Effector CD4-positive, alpha-beta T cell (primary cell): ENCODE results near the gene RAD51B.
A peak's percentile ranks its signal among the peaks of the same experiment; 100 is the strongest.

ENCODE experiments used
- DNase-seq: peaks from one replicate; pipeline ENCODE4 v3.0.0-alpha.2; 2020

Gene RAD51B

DNA sequence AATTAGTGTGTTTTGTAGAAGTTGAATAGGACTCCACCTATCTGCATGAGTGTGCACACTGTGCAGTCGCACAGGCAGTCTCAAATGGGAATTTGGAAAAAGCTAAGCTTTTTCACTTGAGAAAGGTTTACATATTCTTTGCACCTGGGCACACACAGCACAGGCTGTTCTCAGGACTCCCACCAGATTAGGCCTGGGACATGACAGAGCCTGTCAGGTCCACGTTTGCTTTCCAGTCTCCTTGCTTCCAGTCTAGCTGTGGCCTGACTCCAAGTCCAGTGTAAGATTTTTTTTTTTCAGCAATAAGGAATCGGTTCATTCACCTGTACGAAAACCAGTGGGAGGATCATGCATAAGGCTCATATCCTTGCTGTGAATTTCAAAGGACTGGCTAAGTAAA is 792.0 kb downstream of the RAD51B start:
- no peak for DNase-seq

- no peak for DNase-seq
Observed at GRCh38 chr14:68612049-68612448, 792.5 kb downstream of the RAD51B start.

DNA sequence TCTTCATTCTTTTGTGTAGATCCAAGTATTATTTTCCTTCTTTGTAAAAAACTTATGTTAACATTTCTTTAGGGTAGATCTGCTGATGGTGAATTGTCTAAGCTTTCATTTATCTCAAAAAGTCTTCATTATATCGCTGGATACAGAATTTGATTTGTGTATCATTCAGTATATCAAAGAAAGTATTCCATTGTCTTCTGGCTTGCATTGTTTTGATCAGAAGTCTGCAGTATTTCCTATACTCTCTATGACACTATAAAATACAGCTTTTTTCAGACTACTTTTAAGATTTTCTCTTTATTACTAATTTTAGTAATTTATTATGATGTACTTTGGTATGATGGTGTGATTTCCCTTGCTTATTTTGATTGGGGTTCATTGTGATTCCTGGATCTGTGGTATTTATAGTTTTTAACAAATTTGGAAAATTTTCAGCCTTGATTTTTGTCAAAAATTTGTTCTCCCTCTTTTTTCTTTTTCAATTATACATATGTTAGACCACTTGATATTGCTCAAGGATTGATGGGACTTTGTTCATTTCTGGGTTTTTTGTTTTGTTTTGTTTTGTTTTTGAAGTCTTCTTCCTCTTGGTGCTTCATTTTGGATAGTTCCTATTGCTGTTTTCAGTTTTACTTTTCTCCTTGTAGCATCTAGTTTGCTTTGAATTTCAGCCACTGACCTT is 796.8 kb downstream of the RAD51B start:
- DNase-seq: no peak

- DNase-seq: no peak
Observed at GRCh38 chr14:68619790-68620574, 800.4 kb downstream of the RAD51B start.

GRCh38 chr14:68621400-68622365 is 802.1 kb downstream of the RAD51B start:
- no peak for DNase-seq

DNA sequence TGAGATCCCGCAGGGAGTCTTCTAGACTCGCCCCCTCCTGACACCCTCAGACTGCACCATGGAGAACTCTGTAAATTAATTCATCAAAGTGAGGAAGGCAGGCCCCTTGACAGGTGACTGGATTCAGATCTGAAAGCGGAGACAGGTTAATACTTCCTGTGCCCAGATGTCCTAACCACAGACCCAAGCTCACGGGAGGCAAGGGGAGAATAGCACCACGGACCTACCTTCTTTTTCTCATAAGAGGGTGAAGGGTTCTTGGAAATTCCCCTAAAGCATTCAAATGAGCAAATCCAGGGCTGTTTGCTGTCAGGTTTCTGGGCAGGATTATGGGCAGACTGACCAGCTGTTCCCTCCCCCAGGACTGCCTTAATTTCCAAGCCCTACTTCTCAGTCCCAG is 803.3 kb downstream of the RAD51B start:
- no peak for DNase-seq

- no peak for DNase-seq
Observed at GRCh38 chr14:68623307-68623706, 803.7 kb downstream of the RAD51B start.

DNA sequence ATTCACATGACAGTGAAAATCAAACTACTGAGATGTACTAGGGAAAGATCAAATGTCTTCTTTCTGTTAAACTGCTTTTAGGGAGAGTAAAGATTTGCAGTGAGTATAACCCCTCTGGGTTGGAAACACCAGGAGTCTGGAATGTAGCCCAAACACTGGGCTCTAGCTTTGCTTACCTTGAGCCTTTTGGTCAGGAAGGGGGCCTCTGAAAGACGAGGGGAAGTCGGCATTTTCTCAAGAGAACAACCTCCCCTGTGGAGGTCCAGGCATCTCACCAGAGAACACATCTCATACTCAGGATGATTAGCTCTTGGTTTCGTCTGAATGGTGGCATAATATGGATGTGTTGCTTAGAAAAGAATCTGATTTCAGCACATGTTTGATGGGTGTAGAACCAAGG is 804.2 kb downstream of the RAD51B start:
- DNase-seq: no peak

DNA sequence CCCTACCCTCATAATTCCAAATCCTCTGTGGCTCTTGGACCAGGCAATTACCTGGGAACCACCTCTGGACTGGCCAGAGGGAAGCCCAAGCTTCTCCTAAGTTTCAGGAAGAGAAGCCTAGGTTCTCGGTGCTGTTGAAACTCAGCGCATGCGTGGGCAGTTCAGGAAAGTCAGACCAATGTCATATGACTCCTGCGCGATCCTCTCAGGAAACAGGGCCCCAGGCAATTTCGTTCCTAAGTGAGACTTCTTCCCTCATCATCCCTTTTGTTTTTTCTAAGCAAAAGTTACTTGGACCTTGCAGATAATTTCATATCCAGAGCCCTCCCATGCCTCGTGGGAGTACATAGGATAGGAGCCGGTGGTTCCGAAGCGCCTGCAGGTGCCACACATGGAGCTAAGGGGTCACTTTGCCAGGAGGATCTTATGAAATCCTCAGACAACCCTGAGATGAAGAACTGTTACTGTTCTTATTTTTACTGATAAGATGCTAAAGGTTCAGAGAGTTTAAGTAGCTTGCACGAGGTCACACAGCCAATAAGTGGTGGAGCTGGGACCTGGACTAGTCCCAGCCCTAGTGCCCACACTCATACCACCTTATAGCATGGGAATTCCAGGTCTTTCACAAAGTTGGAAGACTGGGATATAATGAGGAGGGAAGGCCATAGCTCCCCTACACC is 805.1 kb downstream of the RAD51B start:
- DNase-seq: no peak

DNA sequence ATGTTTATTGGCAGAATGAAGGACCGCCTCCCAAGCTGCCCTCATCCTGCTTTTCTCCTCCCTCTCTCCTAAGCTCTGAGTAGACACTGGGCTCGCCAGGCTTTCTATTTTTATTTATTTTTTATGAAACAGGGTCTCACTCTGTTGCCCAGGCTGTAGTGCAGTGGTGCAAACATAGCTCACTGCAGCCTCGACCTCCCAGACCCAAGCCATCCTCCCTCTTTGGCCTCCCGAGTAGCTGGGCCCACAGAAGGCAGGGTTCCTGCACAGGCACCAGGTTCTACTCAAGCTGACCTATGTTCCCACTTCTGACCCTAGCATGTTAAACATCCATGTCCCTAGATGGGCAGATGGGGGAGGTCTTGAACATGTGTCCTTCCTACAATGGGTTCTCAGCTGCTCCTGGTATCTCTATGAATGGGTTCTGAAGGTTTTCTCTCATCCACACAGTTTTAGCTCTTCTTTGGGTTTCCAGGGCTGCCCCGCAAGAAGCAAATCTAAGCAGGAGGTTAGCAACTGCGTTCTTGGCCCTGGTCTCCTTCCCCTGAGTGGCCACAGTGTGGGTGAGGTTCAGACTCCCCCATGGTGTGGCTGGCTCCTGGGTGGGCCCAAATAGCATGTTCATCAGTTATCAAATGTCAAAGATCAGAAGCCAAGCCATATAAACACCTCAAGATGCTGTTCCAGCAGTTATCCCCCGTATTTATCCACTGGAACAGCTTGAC is 805.9 kb downstream of the RAD51B start:
- no peak for DNase-seq

DNA sequence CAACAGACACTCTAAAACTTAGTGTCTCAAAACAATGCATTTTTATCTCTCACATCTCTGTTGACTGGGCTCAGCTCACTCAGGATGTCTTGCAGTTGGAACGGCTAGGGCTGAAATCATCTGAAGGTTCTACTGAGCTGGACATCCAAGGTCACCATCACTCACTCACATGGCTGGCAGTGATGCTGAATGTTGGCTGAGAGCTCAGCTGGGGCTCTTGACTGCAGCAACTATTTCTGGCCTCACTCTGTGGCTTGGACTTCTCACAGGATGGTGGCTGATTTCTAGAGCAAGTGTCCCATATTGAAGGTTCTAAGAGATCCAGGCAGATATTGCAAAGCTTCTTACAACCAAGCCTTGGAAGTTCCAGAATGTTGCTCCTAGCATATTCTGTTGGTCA is 806.8 kb downstream of the RAD51B start:
- no peak for DNase-seq

- no peak for DNase-seq
Observed at GRCh38 chr14:68627050-68627867, 807.7 kb downstream of the RAD51B start.

DNA sequence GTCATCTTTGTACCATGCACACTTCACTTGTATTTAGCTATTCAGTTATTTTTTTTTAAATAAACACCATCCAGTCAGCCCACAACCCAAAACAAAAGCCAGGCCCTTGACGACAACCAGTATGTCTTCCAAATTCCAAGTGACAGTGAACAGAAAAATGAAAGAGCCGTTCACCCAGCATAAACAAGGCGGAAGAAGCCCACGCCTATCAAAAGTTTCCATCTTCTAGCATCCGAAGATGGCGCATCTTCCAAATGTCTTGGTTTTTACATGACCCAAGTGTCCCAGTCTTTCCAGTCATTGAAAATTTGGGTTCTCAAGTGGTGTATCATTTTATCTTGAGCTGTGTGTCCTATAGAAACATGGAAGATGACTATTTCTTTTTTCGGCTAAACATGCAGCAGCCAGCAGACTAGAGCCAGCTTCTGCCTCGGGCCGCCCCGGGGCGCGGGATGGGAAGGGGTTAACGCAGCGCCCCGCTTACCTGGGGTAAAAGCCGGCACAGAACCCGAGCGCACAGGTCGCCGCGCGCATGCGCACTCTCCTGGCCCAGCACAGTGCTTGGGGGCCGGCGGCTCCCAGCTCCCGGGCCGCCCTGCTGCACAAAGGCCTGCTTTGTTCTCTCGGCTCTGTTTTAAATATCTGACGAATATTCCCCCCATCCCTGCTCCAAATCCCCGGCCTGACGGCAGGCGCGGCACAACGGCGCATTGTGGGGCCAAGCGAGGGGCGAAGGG is 808.5 kb downstream of the RAD51B start:
- peak; percentile 12 for DNase-seq

DNA sequence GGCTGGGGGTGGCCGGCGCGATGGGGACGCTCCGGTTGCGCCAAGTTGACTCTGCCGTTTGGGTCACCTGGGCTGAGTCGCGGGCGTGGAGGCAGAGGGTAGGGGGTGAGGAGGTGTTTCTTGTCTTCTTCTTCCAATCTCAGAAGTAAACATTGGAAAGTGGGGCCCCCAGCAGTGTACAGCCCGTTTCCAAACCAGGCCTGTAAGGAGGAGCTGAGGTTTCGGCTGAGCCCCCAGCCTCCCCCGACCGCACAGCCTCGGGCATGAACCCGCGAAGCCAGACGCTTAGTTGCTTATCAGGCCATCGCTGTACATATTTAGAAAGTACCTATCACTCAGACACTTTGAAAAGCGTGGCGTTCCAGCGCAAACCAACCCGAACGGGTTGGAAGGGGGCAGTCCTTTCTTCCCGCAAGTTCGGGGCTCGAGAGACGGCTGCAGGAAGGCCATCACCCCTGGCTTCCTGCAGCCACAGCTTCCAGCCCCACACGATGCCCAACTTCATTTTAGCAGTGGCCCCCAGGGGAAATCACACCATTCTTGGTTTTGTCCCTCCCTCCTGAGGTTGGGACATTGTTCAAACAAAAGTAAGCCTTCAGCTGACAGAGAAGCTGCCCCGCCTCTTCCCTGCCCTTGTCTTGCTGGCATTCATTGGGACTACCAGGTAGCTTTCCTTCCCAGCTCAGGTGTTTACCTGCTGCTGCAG is 809.2 kb downstream of the RAD51B start:
- DNase-seq: no peak

- DNase-seq: no peak
Observed at GRCh38 chr14:68630081-68630571, 810.5 kb downstream of the RAD51B start.

DNA sequence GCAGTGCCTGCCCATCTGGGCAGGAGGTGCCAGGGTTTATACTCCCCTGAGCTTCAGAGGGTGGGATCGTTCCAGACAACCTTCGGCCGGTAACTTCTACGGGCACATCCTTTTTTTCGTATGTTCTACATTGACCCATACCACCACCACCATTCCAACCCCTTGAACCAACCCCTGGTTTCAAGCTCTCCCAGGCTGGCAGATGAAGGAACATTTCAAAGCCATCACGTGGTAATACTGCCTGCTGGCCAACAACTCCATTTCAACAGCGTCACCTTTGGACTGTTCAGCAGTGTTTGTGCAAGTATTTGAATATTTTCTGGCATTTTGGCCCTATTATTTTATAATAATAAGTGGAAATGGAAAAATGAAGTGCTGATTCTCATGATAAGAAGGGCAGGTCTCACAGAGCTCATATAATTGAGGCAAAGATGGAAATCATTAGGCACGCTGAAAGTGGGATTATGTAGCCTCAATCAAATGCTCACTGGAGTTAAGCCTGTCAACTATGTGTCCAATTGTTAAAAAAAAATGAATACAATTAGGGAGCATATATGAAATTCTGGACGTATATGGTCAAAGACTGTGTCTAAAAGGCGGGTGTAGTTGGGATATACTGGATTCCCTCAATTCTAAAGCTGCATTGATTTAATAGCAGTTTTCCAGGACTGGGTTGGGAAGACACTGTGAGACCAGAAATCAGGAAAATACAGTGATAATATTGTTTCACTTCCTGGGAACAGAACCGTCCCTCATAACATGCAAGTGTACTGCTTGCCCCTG is 811.2 kb downstream of the RAD51B start:
- DNase-seq: no peak

- DNase-seq: no peak
Observed at GRCh38 chr14:68631394-68632053, 811.9 kb downstream of the RAD51B start.
